H9 (cell line): ENCODE data around the gene PCNX2. TPM values are rescaled to one million over a fixed set of nuclear protein-coding genes. Genes with fewer than 3 reads are reported as not detected.

Source experiments
- DNase-seq: peaks from one replicate; pipeline ENCODE4 v3.0.0-alpha.2; 2017
- H2AFZ ChIP-seq: one replicate; pipeline ENCODE4 v1.6.1; 2013; ENCODE audit warnings: mild to moderate bottlenecking, low read length, control low read depth, moderate library complexity
- H2AK5ac ChIP-seq: 2 replicates; pipeline ENCODE4 v1.6.1; 2013; ENCODE audit warnings: low read length, control low read depth, mixed read lengths; ENCODE audit not compliant: insufficient read length
- H2BK120ac ChIP-seq: one replicate; pipeline ENCODE4 v1.6.1; 2013; ENCODE audit warnings: low read depth, mild to moderate bottlenecking, low read length, control low read depth, inconsistent platforms; ENCODE audit not compliant: poor library complexity, severe bottlenecking
- H2BK12ac ChIP-seq: 2 replicates; pipeline ENCODE4 v1.6.1; 2013; ENCODE audit warnings: low read length, control low read depth, mixed read lengths, low read depth; ENCODE audit not compliant: insufficient read length
- H2BK15ac ChIP-seq: 2 replicates; pipeline ENCODE4 v1.6.1; 2013; ENCODE audit warnings: low read depth, low read length, control low read depth
- H2BK20ac ChIP-seq: one replicate; pipeline ENCODE4 v1.6.1; 2013; ENCODE audit warnings: low read depth, mild to moderate bottlenecking, low read length, control low read depth, inconsistent platforms; ENCODE audit not compliant: poor library complexity, severe bottlenecking
- H2BK5ac ChIP-seq: 2 replicates; pipeline ENCODE4 v1.6.1; 2013; ENCODE audit warnings: low read length, control low read depth, mixed read lengths; ENCODE audit not compliant: insufficient read length
- H3K14ac ChIP-seq: 2 replicates; pipeline ENCODE4 v1.6.1; 2013; ENCODE audit warnings: low read length, control low read depth; ENCODE audit not compliant: insufficient read depth
- H3K18ac ChIP-seq: 2 replicates; pipeline ENCODE4 v1.6.1; 2013; ENCODE audit warnings: low read depth, mild to moderate bottlenecking, mixed read lengths, low read length, control low read depth; ENCODE audit not compliant: insufficient read length
- H3K23ac ChIP-seq: 2 replicates; pipeline ENCODE4 v1.6.1; 2013; ENCODE audit warnings: low read length, control low read depth, mixed read lengths, low read depth; ENCODE audit not compliant: insufficient read length
- H3K23me2 ChIP-seq: 2 replicates; pipeline ENCODE4 v1.6.1; 2013; ENCODE audit warnings: low read depth, mild to moderate bottlenecking, mixed read lengths, low read length, control low read depth; ENCODE audit not compliant: insufficient read length, poor library complexity, severe bottlenecking
- H3K27ac ChIP-seq: 2 replicates; pipeline ENCODE4 v1.5.1; 2013; ENCODE audit warnings: low read length, control low read depth, mixed read lengths, low read depth; ENCODE audit not compliant: insufficient read length
- H3K27me3 ChIP-seq: 2 replicates; pipeline ENCODE4 v1.6.1; 2013; ENCODE audit warnings: low read length, control low read depth, inconsistent platforms; ENCODE audit not compliant: insufficient read depth
- H3K4ac ChIP-seq: 2 replicates; pipeline ENCODE4 v1.6.1; 2013; ENCODE audit warnings: low read depth, mild to moderate bottlenecking, control low read depth, inconsistent platforms, low read length, moderate library complexity
- H3K4me1 ChIP-seq: 2 replicates; pipeline ENCODE4 v1.6.1; 2013; ENCODE audit warnings: low read length, control low read depth, inconsistent platforms; ENCODE audit not compliant: insufficient read depth
- H3K4me2 ChIP-seq: 2 replicates; pipeline ENCODE4 v1.6.1; 2013; ENCODE audit warnings: low read length, control low read depth, mixed read lengths; ENCODE audit not compliant: insufficient read length, insufficient read depth
- H3K56ac ChIP-seq: 2 replicates; pipeline ENCODE4 v1.6.1; 2013; ENCODE audit warnings: low read depth, mild to moderate bottlenecking, mixed read lengths, low read length, control low read depth; ENCODE audit not compliant: insufficient read length
- H3K79me1 ChIP-seq: 2 replicates; pipeline ENCODE4 v1.6.1; 2013; ENCODE audit warnings: low read depth, mild to moderate bottlenecking, moderate library complexity, low read length, control low read depth, inconsistent platforms; ENCODE audit not compliant: insufficient read depth, poor library complexity, severe bottlenecking
- H3K79me2 ChIP-seq: 2 replicates; pipeline ENCODE4 v1.6.1; 2013; ENCODE audit warnings: low read length, control low read depth, inconsistent platforms; ENCODE audit not compliant: insufficient read depth
- H3K9ac ChIP-seq: 2 replicates; pipeline ENCODE4 v1.6.1; 2013; ENCODE audit warnings: low read length, control low read depth, mixed read lengths; ENCODE audit not compliant: insufficient read length; ENCODE audit errors: extremely low read depth
- H3K9me3 ChIP-seq: one replicate; pipeline ENCODE4 v1.6.1; 2013; ENCODE audit warnings: low read depth, low read length, inconsistent platforms; ENCODE audit not compliant: control insufficient read depth
- H3T11ph ChIP-seq: one replicate; pipeline ENCODE4 v1.6.1; 2013; ENCODE audit warnings: mild to moderate bottlenecking, low read length, control low read depth, inconsistent platforms
- H4K20me1 ChIP-seq: one replicate; pipeline ENCODE4 v1.6.1; 2013; ENCODE audit not compliant: control insufficient read depth, insufficient read length, insufficient read depth
- H4K5ac ChIP-seq: 2 replicates; pipeline ENCODE4 v1.6.1; 2013; ENCODE audit warnings: low read depth, mild to moderate bottlenecking, mixed read lengths, low read length, control low read depth; ENCODE audit not compliant: insufficient read length
- H4K8ac ChIP-seq: replicated peaks from 2 replicates; pipeline ENCODE4 v1.6.1; 2013; ENCODE audit warnings: low read length, control low read depth, mixed read lengths, low read depth; ENCODE audit not compliant: insufficient read length
- H4K91ac ChIP-seq: 2 replicates; pipeline ENCODE4 v1.6.1; 2013; ENCODE audit warnings: low read depth, mild to moderate bottlenecking, moderate library complexity, mixed read lengths, low read length, control low read depth; ENCODE audit not compliant: insufficient read length
- H3K27ac Mint-ChIP-seq, 3 experiments: 2 replicates in 2 of 3; 3 replicates in 1 of 3; pipeline ENCODE4 v1.8.0; 2020 to 2021; ENCODE audit warnings: mixed read lengths in 3 of 3, mild to moderate bottlenecking in 1 of 3, moderate library complexity in 1 of 3
- H3K27me3 Mint-ChIP-seq: 2 replicates; pipeline ENCODE4 v1.8.0; 2021; ENCODE audit warnings: low read depth, mild to moderate bottlenecking, moderate library complexity, mixed read lengths
- H3K36me3 Mint-ChIP-seq, 3 experiments: 2 replicates in 2 of 3; 3 replicates in 1 of 3; pipeline ENCODE4 v1.8.0; 2020 to 2021; ENCODE audit warnings: low read depth in 3 of 3, mixed read lengths in 3 of 3; ENCODE audit not compliant: insufficient read depth in 1 of 3
- H3K4me1 Mint-ChIP-seq, 2 experiments: 2 replicates each; pipeline ENCODE4 v1.8.0; 2020; ENCODE audit warnings: mixed read lengths in 2 of 2
- H3K4me3 Mint-ChIP-seq, 2 experiments: 2 replicates in 1 of 2; 3 replicates in 1 of 2; pipeline ENCODE4 v1.8.0; 2020 to 2021; ENCODE audit warnings: mild to moderate bottlenecking in 2 of 2, mixed read lengths in 2 of 2, moderate library complexity in 1 of 2
- H3K9me3 Mint-ChIP-seq, 2 experiments: 2 replicates in 1 of 2; 3 replicates in 1 of 2; pipeline ENCODE4 v1.8.0; 2020; ENCODE audit warnings: mild to moderate bottlenecking in 2 of 2, mixed read lengths in 2 of 2, moderate library complexity in 1 of 2
- CTCF ChIP-seq: fragments of 200-600 bp; sonication (generic); conservative IDR thresholded peaks from 3 replicates; pipeline ENCODE4 v1.8.0; 2021; ENCODE audit warnings: antibody characterized with exemption, mild to moderate bottlenecking
- WGBS: extraction: QIAGEN DNeasy Blood & Tissue Kit; methylation state at CpG from one replicate; pipeline ENCODE4 v1.1.7; 2013; ENCODE audit warnings: missing lambda C conversion rate, low lambda C conversion rate, mixed read lengths; ENCODE audit not compliant: insufficient read length; ENCODE audit errors: extremely low coverage; 5-methylcytosine and 5-hydroxymethylcytosine counted together
- total RNA-seq: library from RNA; stranded (reverse); gene quantifications from 2 replicates; pipeline ENCODE4 v1.2.1, GENCODE V29; 2021

The PCNX2 gene
- total RNA-seq, 1 experiment from 2014 or later, result 45.1 TPM

GRCh38 chr1:233337505-233337904 is 42.0 kb upstream of the PCNX2 start:
- no peak overlapping the region for H3K14ac ChIP-seq
- H4K5ac ChIP-seq, result no peak overlapping the region
- no peak overlapping the region for H3K27ac ChIP-seq
- Mint-ChIP-seq H3K4me1 (peaks cover 28 to 35% of the 10 kb centered on the region in 2 experiments), H3K4me3 (no peak overlapping the region), H3K27me3 (no peaks in the 10 kb centered on the region), H3K27ac (no peak overlapping the region; a peak in 1 of 7 replicates), H3K36me3 (no peaks in the 10 kb centered on the region; a peak in 2 of 7 replicates), H3K9me3 (no peaks in the 10 kb centered on the region)
- H4K20me1 ChIP-seq, result peaks cover 4% of the 10 kb centered on the region
- peaks cover 22% of the 10 kb centered on the region; the same call in 1 of the 2 replicates for H3K79me2 ChIP-seq
- no peaks in the 10 kb centered on the region for H3K9me3 ChIP-seq
- H3K79me1 ChIP-seq, result no peaks in the 10 kb centered on the region
- no peak overlapping the region for H2BK12ac ChIP-seq
- no peak overlapping the region for H2BK120ac ChIP-seq
- H3K23ac ChIP-seq, result no peak overlapping the region
- no peak overlapping the region for H2BK5ac ChIP-seq
- no peaks in the 10 kb centered on the region for H3K27me3 ChIP-seq
- no peak overlapping the region for H2AFZ ChIP-seq
- no peak overlapping the region for H2BK20ac ChIP-seq
- no peak overlapping the region for H3K4me2 ChIP-seq
- no peak overlapping the region for H3T11ph ChIP-seq
- H3K9ac ChIP-seq, result no peak overlapping the region
- H3K18ac ChIP-seq, result no peak overlapping the region
- no peaks in the 10 kb centered on the region for H3K23me2 ChIP-seq
- no peak overlapping the region for H4K8ac ChIP-seq
- H3K4ac ChIP-seq, result no peak overlapping the region
- no peak for TF ChIP-seq CTCF
- no peak overlapping the region for H3K56ac ChIP-seq
- DNase-seq, result no peak
- WGBS, result no CpG with 5 or more reads among the region's 3 CpGs
- no peak overlapping the region for H2BK15ac ChIP-seq
- H2AK5ac ChIP-seq, result no peak overlapping the region
- H3K4me1 ChIP-seq, result peaks cover 6% of the 10 kb centered on the region; the same call in 1 of the 2 replicates
- H4K91ac ChIP-seq, result no peak overlapping the region
